Measurements from ENCODE around the gene UPB1.

DNA sequence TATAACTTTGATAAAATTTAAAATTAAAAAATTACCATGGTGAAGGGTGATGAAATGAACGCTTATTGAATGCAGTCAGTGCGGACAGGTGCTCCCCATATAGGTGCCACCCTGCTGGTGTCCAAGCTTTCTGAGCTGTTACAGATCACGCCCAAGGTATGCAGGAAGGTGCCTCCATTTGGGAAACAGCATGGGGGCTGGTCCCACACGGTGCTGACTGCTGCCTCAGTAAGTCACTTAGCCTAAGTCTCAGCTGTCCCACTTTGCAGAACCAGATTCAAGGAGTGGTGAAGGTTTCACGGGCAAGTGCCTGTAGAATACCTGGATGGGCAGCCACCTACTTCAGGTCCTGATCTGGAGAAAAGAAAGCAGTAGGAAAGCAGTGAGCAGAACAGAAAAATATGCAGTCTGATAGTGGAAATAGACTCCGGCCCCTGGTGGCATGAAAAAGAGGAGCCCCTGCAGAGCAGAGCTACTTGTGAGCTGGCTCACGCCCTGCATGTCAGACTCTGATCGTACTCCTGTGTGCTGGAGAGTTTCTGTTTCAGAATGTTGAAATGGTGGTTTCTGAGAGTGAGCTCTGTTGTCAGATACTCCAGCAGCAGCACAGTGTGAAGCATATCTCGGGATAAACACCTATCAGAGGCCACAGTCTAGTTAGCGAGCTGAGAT, 34.6 kb upstream of the UPB1 start:
- TF ChIP-seq SMARCC2 (IDR thresholded peaks at IDR 0.05; ENCODE audit: low read depth) (no peak), SP2 (IDR thresholded peaks at IDR 0.05; ENCODE audit: extremely low read depth, low read depth, low read length, poor library complexity, severe bottlenecking) (no peak), PHF8 (IDR thresholded peaks at IDR 0.05; ENCODE audit: borderline replicate concordance, low read length) (no peak)
- TF ChIP-seq, protein P1, sequence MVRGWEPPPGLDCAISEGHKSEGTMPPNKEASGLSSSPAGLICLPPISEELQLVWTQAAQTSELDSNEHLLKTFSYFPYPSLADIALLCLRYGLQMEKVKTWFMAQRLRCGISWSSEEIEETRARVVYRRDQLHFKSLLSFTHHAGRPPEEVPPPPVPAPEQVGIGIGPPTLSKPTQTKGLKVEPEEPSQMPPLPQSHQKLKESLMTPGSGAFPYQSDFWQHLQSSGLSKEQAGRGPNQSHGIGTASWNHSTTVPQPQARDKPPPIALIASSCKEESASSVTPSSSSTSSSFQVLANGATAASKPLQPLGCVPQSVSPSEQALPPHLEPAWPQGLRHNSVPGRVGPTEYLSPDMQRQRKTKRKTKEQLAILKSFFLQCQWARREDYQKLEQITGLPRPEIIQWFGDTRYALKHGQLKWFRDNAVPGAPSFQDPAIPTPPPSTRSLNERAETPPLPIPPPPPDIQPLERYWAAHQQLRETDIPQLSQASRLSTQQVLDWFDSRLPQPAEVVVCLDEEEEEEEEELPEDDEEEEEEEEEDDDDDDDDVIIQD (CRISPR knock-in tag; IDR thresholded peaks at IDR 0.05), result no peak
- TF ChIP-seq, protein P2, sequence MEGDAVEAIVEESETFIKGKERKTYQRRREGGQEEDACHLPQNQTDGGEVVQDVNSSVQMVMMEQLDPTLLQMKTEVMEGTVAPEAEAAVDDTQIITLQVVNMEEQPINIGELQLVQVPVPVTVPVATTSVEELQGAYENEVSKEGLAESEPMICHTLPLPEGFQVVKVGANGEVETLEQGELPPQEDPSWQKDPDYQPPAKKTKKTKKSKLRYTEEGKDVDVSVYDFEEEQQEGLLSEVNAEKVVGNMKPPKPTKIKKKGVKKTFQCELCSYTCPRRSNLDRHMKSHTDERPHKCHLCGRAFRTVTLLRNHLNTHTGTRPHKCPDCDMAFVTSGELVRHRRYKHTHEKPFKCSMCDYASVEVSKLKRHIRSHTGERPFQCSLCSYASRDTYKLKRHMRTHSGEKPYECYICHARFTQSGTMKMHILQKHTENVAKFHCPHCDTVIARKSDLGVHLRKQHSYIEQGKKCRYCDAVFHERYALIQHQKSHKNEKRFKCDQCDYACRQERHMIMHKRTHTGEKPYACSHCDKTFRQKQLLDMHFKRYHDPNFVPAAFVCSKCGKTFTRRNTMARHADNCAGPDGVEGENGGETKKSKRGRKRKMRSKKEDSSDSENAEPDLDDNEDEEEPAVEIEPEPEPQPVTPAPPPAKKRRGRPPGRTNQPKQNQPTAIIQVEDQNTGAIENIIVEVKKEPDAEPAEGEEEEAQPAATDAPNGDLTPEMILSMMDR (IDR thresholded peaks at IDR 0.05 in 2 of 3, conservative IDR thresholded peaks at IDR 0.05 in 1 of 3; ENCODE audit: insufficient read depth in 2 of 3, low read depth in 1 of 3, low read length in 3 of 3), result no peak

All from K562 (cell line).